K562 (cell line): ENCODE measurements around the gene USP32. TPM values are rescaled to one million over a fixed set of nuclear protein-coding genes. Genes with fewer than 3 reads are reported as not detected.

Source experiments
- ATAC-seq: fragments of 200-7000 bp; cut with Tn5 transposase; 3 replicates; pipeline ENCODE4 v1.9.1; 2020; ENCODE audit warnings: moderate library complexity
- BruUV-seq: library from RNA; stranded (reverse); fragments of 400-500 nt; replicated peaks from 2 replicates; lab custom pipeline; 2021; lab: Mats Ljungman, UMichigan
- CTCF ChIA-PET: fragments of 300-600 bp; formaldehyde crosslinking; extraction: SDS; loops from one replicate; lab custom pipeline; 2021; ENCODE audit warnings: low intra/inter-chr PET ratio; lab: Yijun Ruan, JAX
- POLR2A ChIA-PET: fragments of 300-600, 350-650 bp; sonication (Branson Sonifier 250); formaldehyde crosslinking; extraction: SDS; loops from one replicate; lab custom pipeline; 2021; ENCODE audit warnings: antibody characterized with exemption, inconsistent platforms; lab: Yijun Ruan, JAX
- DNase-seq, 4 experiments: peaks; one replicate each; pipeline versions ENCODE4 v3.0.0 to v3.0.0-alpha.2; 2011 to 2018; ENCODE audit warnings: low spot score in 3 of 4, mixed read lengths in 3 of 4; ENCODE audit errors: extremely low read depth in 1 of 4
- FAIRE-seq: peaks from 2 replicates; lab custom pipeline; 2011; peaks lifted over from hg19 to GRCh38; lab: Jason Lieb, UNC
- H2AFZ ChIP-seq: 2 replicates; pipeline ENCODE4 v1.6.0; 2011; ENCODE audit warnings: low read depth, low read length, control low read depth, inconsistent platforms
- H3K27ac ChIP-seq: fragments of 200-600 bp; 3 replicates; pipeline ENCODE4 v1.8.0; 2011; ENCODE audit warnings: low read depth, mild to moderate bottlenecking, control low read depth, inconsistent platforms, low read length, moderate library complexity, mixed read lengths; ENCODE audit errors: extremely low read depth
- H3K27me3 ChIP-seq, 2 experiments: fragments of 300-600 bp in 1 of 2; 2 replicates in 1 of 2; 3 replicates in 1 of 2; pipeline versions ENCODE4 v1.6.0 to v1.8.0; 2011; ENCODE audit warnings: inconsistent platforms in 2 of 2, low read length in 2 of 2, mild to moderate bottlenecking in 1 of 2, mixed read lengths in 1 of 2, moderate library complexity in 1 of 2; ENCODE audit not compliant: control insufficient read depth in 2 of 2, insufficient read depth in 2 of 2
- H3K36me3 ChIP-seq: fragments of 300-600 bp; 3 replicates; pipeline ENCODE4 v1.8.0; 2011; ENCODE audit warnings: mild to moderate bottlenecking, low read length, inconsistent platforms; ENCODE audit not compliant: control insufficient read depth, insufficient read depth
- H3K4me1 ChIP-seq, 2 experiments: fragments of 200-600 bp in 1 of 2; replicated peaks in 1 of 2; 2 replicates in 1 of 2; 3 replicates in 1 of 2; pipeline versions ENCODE4 v1.5.1 to v1.8.0; 2011; ENCODE audit warnings: inconsistent platforms in 2 of 2, low read length in 2 of 2, mild to moderate bottlenecking in 1 of 2, mixed read lengths in 1 of 2, moderate library complexity in 1 of 2; ENCODE audit not compliant: control insufficient read depth in 2 of 2, insufficient read depth in 2 of 2
- H3K4me2 ChIP-seq: 2 replicates; pipeline ENCODE4 v1.6.1; 2011; ENCODE audit warnings: low read length, control low read depth, inconsistent platforms, mixed read lengths; ENCODE audit not compliant: insufficient read depth
- H3K4me3 ChIP-seq: fragments of 200-600 bp; sonication (generic), shearing (Covaris generic); 2 replicates; pipeline ENCODE4 v1.5.1; 2016; ENCODE audit warnings: control low read depth, inconsistent platforms
- H3K79me2 ChIP-seq: fragments of 200-600 bp; 3 replicates; pipeline ENCODE4 v1.8.0; 2011; ENCODE audit warnings: low read length, inconsistent platforms; ENCODE audit not compliant: control insufficient read depth, insufficient read depth
- H3K9ac ChIP-seq, 2 experiments: 2 replicates each; pipeline versions ENCODE4 v1.6.0 to v1.6.1; 2011; ENCODE audit warnings: low read depth in 2 of 2, low read length in 2 of 2, control low read depth in 1 of 2, inconsistent platforms in 1 of 2, mild to moderate bottlenecking in 1 of 2, mixed read lengths in 1 of 2; ENCODE audit not compliant: insufficient read depth in 1 of 2
- H3K9me1 ChIP-seq: one replicate; pipeline ENCODE4 v1.6.0; 2011; ENCODE audit warnings: inconsistent platforms, mild to moderate bottlenecking, low read length, moderate library complexity; ENCODE audit not compliant: control insufficient read depth, insufficient read depth
- H3K9me3 ChIP-seq: replicated peaks from 2 replicates; pipeline ENCODE4 v1.5.1; 2011; ENCODE audit warnings: low read depth, low read length, inconsistent platforms; ENCODE audit not compliant: control insufficient read depth, insufficient read depth
- H4K20me1 ChIP-seq: replicated peaks from 2 replicates; pipeline ENCODE4 v1.6.1; 2011; ENCODE audit warnings: low read length, inconsistent platforms, mixed read lengths; ENCODE audit not compliant: control insufficient read depth, insufficient read depth
- CBFB ChIP-seq: sonication (generic); formaldehyde crosslinking; IDR thresholded peaks from 2 replicates; pipeline ENCODE4 v1.4.0; 2020; ENCODE audit warnings: mild to moderate bottlenecking, missing genetic modification reagents
- COPS2 ChIP-seq: fragments of 450-650 bp; conservative IDR thresholded peaks from 2 replicates; pipeline ENCODE4 v1.6.1; 2016; ENCODE audit warnings: mild to moderate bottlenecking, moderate library complexity
- EP400 ChIP-seq: fragments of 450-650 bp; IDR thresholded peaks from 2 replicates; pipeline ENCODE4 v1.6.1; 2017; ENCODE audit warnings: antibody characterized with exemption, mild to moderate bottlenecking, moderate library complexity
- GTF2E2 ChIP-seq: fragments of 200-800 bp; sonication (Bioruptor generic); IDR thresholded peaks from 2 replicates; pipeline ENCODE4 v1.6.1; 2016; ENCODE audit warnings: missing genetic modification characterization, missing compliant biosample characterization
- MAFK ChIP-seq: IDR thresholded peaks from 2 replicates; pipeline ENCODE4 v1.6.1; 2011; ENCODE audit warnings: low read length, improper control_type of control experiment
- MYC ChIP-seq, 2 experiments: fragments of 250-450 bp in 1 of 2; sonication (Bioruptor Pico) in 1 of 2; IDR thresholded peaks; 2 replicates each; pipeline versions ENCODE4 v1.5.1 to v1.6.1; 2012 to 2021; ENCODE audit warnings: low read depth in 2 of 2, borderline replicate concordance in 1 of 2, improper control_type of control experiment in 1 of 2, low read length in 1 of 2, mild to moderate bottlenecking in 1 of 2, moderate library complexity in 1 of 2
- SIX5 ChIP-seq, 2 experiments: IDR thresholded peaks; 2 replicates each; pipeline ENCODE4 v1.6.1; 2011; ENCODE audit warnings: low read length in 2 of 2, borderline replicate concordance in 1 of 2, low read depth in 1 of 2, mild to moderate bottlenecking in 1 of 2, moderate library complexity in 1 of 2; ENCODE audit not compliant: insufficient read depth in 1 of 2
- WGBS: fragments of 100-300 bp; shearing (Covaris generic); methylation state at CpG from one replicate; pipeline ENCODE4 v1.1.6; 2016; ENCODE audit warnings: low coverage, mixed read lengths; ENCODE audit not compliant: insufficient coverage; ENCODE audit errors: missing lambda C conversion rate; 5-methylcytosine and 5-hydroxymethylcytosine counted together
- in situ Hi-C: fragments of 300-500 bp; cut with MboI; formaldehyde crosslinking; loops from 4 replicates; pipeline ENCODE4 v1.15.0; 2018; ENCODE audit warnings: inconsistent platforms, mixed read lengths
- intact Hi-C: fragments of 100-400 bp; cut with micrococcal nuclease; formaldehyde crosslinking; loops from 2 replicates; pipeline ENCODE4 v1.14.2; 2022
- polyA plus RNA-seq, 8 experiments: library from polyadenylated mRNA; depleted of rRNA in 4 of 8; stranded (reverse) in 5 of 8; unstranded in 3 of 8; fragments of >200 nt; fragmentation: Nextera tagmentation in 2 of 8; fragmentation: Illumina TruSeq in 1 of 8; extraction: Ambion mirVana in 2 of 8; extraction: Trizol in 1 of 8; gene quantifications; 2 replicates each; pipeline versions ENCODE4 v1.2.1 to v1.2.3, GENCODE V29; 2011 to 2014; ENCODE audit warnings: inconsistent platforms in 1 of 8, missing spikeins in 1 of 8
- total RNA-seq, 7 experiments: library from RNA; depleted of rRNA in 6 of 7; stranded (reverse); fragments of >200 nt in 6 of 7; fragmentation: Illumina TruSeq in 2 of 7; extraction: Trizol in 2 of 7; gene quantifications; 2 replicates each; pipeline versions ENCODE4 v1.2.1 to v1.2.3, GENCODE V29; 2011 to 2021; ENCODE audit warnings: low replicate concordance in 1 of 7
- TF ChIP-seq, protein P1 (sequence below): fragments of 250-450 bp; sonication (Bioruptor Pico); IDR thresholded peaks from 2 replicates; pipeline ENCODE4 v1.5.0; 2020; ENCODE audit warnings: mild to moderate bottlenecking, borderline replicate concordance

The USP32 gene
- total and polyA plus RNA-seq, 9 of the 15 experiments (the other 6 are each of a cell fraction or from before 2014, with no cell fraction given): 18.0 to 69.3 (median 47.1) TPM

DNA sequence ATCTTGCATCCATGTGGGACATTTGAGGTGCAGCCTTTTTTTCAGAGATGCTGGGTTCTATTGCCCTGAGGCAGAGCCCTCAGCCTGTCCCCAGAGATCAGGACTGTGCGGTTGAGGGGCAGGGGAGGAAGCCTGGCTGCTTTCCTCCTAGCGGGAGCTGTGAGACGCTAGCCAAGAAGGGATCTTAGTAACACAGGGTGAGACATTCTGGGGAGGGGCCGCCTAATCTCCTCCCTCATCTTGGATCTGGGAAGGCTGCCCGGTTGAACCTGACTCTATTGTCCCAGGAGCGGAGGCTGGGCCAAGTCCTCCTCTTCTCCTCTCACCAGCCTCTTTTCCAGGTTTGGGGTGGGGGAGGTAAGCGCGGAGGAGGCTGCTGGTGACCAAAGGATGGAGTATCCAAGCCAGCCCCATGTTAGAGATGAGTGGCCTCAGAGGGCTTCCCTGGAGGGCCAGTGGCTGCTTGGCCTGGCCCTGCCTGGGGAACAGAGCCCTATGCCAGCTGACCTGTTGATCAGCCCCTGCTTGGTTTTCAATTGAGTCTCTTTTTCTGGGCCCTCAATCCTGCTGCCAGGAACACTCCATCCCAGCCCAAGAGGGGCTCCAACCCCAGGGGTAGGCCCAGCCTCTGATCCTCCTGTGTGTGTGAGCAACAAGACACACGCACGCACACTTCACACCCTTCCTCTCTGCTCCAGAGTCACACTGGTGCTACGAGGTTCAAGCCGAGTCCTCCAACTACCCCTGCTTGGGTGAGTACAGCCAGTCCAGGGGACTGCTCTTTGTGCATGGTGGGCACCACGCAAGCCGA is 237.1 kb downstream of the USP32 start:
- Histone ChIP-seq H3K27ac (no peak overlapping the region), H3K27me3 (peaks cover 30 to 86% of the 10 kb centered on the region in 2 experiments; a peak in 4 of 5 replicates), H3K4me1 (peaks cover 0 to 23% of the 10 kb centered on the region in 2 experiments; a peak in 2 of 5 replicates), H3K9me3 (no peaks in the 10 kb centered on the region), H3K9ac (0 out of 4 replicates have a peak overlapping the region, but pooled peaks of 1 of the 2 experiments have one; percentile 22), H3K4me2 (no peak overlapping the region), H3K36me3 (no peaks in the 10 kb centered on the region), H3K9me1 (no peaks in the 10 kb centered on the region), H3K4me3 (no peak overlapping the region), H2AFZ (no peak overlapping the region), H4K20me1 (no peaks in the 10 kb centered on the region; the same call in 1 of the 2 replicates), H3K79me2 (no peaks in the 10 kb centered on the region)
- ATAC-seq: no peak
- 11% methylated on average over 12 of the region's 14 CpGs for WGBS
- FAIRE-seq: no peak
- ChIA-PET CTCF (no interaction called here), POLR2A (no interaction called here)
- BruUV-seq: no TSS peak
- intact Hi-C loops: no loop called here
- no peak for TF ChIP-seq GTF2E2 (tag)
- TF ChIP-seq CBFB (CRISPR knock-in tag): no peak
- no peak for TF ChIP-seq COPS2
- TF ChIP-seq EP400: no peak
- TF ChIP-seq MAFK: no peak
- no peak for TF ChIP-seq MYC (IDR thresholded peaks at IDR 0.05; ENCODE audit: low read depth, low read length)
- no peak for TF ChIP-seq MYC (CRISPR knock-in tag; IDR thresholded peaks at IDR 0.05; ENCODE audit: borderline replicate concordance, low read depth)
- TF ChIP-seq SIX5 (IDR thresholded peaks at IDR 0.05; ENCODE audit: borderline replicate concordance in 1 of 2, insufficient read depth in 1 of 2, low read depth in 1 of 2, low read length in 2 of 2): no peak
- TF ChIP-seq, protein P1, sequence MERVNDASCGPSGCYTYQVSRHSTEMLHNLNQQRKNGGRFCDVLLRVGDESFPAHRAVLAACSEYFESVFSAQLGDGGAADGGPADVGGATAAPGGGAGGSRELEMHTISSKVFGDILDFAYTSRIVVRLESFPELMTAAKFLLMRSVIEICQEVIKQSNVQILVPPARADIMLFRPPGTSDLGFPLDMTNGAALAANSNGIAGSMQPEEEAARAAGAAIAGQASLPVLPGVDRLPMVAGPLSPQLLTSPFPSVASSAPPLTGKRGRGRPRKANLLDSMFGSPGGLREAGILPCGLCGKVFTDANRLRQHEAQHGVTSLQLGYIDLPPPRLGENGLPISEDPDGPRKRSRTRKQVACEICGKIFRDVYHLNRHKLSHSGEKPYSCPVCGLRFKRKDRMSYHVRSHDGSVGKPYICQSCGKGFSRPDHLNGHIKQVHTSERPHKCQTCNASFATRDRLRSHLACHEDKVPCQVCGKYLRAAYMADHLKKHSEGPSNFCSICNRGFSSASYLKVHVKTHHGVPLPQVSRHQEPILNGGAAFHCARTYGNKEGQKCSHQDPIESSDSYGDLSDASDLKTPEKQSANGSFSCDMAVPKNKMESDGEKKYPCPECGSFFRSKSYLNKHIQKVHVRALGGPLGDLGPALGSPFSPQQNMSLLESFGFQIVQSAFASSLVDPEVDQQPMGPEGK (CRISPR knock-in tag): no peak
- no peak for DNase-seq
- in situ Hi-C loops: no loop called here
